ENCODE measurements around the gene POLD4.
"Not testable (repeated sequence)": the region's sequence is repeated elsewhere in the genome, so short reads cannot be mapped to it uniquely, and the experiment has no call there.

POLD4 gene

DNA sequence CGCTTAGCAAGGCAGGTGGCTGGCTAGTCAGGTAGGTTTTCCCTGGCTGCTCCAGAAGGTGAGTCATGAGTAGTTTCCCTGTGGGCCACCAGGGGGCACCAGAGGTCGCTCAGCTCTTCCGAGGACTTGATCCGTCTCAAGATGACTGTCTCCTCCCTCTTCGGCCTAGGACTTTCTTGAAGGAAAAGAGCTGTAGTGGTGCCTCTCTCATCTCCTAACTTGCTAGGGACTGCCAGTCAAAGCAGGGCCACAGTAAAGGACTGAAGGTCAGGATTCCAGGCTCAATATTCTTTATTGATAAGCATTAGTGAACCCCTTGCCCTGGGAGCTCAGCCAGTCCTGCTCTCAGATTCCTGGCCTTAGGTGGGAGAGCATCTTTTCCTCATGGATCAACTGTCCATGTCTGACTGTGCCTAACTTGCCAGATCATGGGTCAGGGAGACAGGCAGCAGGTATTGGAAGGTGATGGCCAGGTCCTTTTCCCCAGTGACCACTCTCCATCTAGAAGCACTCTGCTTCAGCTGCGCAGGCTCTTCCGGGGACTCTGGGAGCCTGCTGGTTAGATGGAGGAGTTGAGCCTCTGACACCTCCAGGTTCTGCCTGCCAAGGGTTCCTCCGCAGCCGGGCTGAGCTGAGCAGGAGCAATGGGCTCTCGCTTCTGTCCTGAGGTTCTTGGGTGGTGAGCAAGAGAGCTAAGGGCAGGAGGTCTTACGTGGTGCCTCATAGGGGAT is 1.9 kb downstream of the POLD4 start:
- DNase-seq (ENCODE audit: low spot score), result peak; percentile 88

DNA sequence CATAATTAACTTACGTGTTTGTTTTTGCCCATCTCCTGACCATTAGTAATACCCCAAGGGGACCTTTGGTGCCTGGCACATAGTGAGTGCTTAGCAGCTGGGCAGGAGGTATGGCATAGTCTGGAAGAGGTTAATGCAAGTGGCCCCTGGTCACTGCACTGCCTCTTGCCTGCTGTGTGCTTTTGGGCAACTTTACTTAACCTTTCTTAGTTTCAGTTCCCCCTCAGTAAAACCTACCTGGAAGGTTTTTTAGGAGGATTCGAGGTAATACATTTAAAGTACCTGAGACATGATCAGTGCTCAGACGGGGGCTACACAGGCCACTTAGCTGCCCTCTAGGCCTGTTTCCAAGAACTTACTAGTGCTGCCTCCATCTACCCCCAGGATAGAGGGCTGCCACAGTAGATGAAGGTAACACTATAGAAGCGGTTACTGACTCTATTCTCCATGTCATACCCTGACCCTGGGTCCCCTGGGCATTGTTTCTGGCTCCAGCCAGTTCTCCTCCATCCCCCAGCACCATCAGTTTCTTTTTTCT is 3.3 kb downstream of the POLD4 start:
- DNase-seq (ENCODE audit: low spot score), result no peak

DNA sequence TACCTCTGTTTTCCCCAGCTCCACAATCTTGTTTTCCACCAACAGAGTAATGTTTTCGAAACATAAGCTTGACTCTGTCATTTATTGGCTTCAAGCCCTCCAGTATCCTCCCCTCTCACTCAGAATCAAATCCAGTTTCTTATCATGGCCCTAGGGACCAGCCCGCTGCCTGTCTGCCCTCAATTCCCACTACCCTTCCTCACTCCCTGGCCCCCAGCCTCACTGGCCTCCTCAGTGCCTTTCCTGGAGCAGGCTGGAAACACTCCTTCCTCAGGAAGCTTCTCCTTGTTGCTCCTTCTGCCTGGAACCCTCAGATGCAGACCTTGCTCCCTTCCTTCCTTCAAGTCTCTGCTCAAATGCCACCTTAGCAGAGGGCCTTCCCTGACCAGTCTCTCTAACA is 3.9 kb downstream of the POLD4 start:
- no peak for DNase-seq (ENCODE audit: low spot score)

DNA sequence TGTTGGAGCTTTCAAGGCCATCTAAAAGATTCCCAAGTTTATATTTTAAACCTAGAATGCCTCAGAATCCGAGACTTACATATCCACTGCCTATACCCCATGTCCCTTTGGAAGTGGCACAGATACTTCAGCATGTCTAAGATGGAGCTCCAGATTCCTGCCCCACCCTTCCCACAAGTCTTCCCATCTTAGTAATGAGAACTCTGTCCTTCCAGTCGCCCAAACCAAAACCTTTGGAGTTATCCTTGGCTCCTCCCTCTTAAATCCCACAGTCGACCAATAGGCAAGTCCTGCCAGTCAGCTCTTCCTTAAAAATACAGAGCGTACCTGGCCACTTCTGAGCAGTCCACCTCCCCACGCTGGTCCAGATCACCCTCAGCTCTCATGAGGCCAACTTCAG is 4.3 kb downstream of the POLD4 start:
- DNase-seq (ENCODE audit: low spot score), result no peak

DNA sequence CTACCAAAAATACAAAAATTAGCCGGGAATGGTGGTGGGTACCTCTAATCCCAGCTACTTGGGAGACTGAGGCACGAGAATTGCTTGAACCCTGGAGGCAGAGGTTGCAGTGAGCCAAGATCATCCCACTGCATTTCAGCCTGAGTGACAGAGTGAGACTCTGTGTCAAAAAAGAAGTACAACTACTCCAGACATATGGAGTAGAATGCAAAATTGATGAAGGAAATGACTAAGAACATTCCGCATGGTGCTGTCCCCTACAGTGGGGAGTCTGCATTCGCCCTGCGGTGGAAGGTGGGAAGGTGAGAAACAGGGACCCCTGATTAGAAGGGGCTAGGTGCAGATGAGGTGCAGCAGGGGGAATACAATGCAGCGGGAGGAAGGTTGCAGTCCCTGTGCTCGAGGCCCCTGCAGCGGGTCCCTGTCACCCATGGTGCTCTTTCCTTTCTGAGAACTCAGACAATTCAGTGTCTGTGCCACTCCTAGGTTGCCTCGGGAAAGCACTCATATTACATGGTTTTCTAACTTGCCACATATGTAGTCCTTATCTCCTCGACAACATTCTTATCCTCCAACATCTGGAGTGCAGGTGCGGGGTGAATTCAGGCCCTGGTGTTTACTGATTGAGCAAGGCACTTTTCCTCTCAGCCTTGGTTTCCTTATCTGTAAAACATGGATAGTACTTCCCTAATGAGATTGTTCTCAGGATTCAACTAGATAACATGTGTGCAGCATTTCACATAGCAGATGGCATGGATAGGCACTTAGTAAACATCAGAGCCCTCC is 5.2 kb downstream of the POLD4 start:
- DNase-seq (ENCODE audit: low spot score), result no peak

DNA sequence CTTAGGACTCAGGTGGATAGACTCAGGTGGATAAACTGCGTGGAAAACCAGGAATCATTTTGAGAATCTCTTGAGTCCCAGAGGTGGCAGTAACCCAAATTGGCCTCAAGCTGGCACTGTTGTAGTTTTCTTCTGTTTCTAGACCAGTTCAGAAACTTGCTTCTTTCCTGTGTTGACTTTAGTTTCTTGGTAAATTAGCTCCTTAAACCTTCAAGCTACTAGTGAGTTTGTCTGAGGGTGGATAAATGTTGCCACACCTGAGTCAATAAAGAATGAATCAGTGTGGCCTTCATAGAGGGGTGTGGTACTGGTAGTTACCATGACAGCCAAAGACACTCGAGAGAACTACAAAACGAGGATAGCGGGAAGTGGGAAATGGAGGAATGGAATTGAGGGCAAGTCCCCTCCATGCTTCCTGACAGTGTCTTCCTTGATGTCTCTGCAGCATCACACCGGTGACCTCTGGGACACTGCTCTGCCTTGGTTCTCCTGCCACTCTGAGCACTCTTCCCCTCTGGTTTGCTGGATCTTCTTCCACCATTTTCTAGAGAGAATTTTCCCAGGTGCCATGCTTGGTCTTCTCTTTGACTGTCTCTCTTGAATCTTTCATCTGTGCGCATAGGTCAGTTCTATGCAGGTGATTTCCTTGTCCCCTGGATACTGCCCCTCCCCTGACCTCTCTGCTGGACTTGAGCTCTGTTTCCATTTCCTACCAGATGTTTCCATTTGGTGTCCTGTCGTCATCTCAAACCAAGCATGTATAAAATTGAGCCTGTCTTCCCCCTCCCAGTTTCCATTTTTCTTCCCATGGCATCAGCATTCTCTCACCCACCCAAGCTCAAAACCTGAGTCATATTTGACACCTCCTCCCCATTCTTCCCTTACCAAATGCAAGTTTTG is 7.2 kb downstream of the POLD4 start:
- DNase-seq (ENCODE audit: low spot score), result peak; percentile 60

DNA sequence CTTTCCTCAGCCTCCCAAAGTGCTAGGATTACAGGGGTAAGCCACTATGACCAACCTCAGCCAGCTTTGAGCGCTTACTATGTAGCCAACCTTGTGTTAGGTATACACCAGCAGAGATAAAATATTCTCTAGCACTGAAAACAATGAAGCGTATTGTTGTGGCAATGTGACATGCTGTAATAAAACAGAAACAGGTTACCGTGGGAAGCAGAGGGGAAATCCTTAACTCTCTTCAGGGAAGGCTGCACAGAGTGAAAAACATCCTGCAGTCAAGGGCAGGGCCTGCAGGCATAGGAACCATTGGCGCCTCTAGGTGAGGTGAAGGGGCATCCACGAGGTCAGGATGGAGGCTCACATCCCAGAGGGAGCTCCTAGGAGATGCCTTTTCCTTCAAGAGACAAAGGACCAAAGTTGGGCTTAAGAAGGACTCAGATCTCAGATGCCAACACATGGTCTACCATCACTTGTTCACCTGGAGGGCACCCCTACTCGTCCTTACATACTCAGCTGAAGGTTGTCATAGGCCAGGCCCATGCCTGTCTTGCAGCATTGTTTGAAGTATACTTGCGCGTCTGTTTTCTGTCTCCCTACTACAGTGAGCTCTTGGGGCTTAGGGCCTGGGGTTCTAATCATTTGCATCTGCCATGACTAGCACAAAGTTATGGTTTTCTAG is 8.0 kb downstream of the POLD4 start:
- DNase-seq (ENCODE audit: low spot score), result no peak

DNA sequence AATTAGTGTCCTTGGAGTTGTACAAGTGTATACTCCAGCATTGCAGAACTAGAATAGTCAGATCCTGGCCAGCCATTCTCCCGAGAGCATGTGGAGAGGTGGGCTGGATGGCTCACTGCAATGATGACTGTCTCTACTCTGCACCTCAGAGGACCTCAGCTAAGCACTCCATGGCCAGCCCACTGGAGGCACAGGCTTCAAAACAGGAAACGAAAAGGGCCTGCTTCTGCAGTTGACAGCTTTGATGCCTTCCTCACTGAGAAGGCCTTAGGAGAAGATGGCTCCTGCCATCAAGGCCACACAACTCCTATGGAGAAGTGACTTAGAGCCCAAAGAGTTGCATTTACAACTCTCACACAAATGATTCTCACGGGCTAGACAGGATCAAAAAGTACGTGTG is 9.1 kb downstream of the POLD4 start:
- no peak for DNase-seq (ENCODE audit: low spot score)

DNA sequence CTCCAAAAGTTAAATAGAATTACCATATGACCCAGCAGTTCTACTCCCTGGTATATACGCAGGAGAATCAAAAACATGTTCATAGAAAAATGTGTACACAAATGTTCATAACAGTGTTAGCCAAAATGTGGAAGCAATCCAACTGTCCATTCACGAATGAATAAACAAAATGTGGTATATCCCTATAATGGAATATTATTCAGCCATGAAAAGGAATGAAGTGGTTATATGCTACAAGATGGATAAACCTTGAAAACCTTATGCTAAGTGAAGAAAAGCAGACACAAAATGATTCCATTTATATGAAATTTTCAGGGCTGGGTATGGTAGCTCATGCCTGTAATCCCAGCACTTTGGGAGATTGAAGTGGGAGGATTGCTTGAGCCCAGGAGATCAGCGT is 16.1 kb downstream of the POLD4 start:
- no peak for DNase-seq (ENCODE audit: low spot score)

DNA sequence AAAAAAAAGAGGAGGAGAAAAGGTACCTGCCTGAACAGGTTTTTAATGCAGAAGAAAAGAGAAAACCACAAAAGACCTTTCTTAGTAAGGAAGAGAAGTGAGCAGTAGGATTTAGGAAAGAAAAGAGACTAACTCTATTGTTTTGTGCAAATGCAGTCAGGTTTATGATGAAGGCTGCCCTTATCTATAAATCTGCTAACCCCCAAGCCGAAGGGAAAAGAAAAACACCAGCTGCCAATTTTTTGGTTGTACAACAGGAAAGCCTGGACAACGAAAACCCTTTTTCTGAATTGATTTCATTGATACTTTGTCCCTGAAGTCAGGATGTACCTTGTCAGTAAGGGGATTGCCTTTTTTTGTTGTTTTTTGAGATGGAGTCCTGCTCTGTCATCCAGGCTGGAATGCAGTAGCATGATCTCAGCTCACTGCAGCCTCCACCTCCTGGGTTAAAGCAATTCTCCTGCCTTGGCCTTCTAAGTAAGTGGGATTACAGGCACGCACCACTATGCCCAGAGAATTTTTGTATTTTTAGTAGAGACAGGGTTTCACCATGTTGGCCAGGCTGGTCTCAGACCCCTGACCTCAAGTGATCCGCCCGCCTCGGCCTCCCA is 21.2 kb downstream of the POLD4 start:
- DNase-seq (ENCODE audit: low spot score), result no peak

DNA sequence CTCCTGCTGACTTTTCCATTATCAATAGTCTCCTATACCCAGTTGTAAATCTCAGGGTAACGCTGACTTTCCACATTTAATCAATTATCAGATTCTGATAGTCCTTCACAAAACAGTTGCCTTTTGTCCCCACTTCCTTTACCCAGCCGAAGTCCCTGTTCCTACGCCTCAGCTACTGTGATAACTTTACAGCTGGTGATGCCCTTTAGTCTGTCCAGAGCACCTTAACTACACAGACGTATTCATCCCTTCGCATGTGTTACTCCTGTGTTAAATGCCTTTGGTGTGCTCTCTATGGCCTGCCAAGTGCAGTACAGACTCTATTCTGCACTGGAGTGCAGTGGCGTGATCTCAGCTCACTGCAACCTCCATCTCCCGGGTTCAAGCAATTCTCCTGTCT is 29.8 kb downstream of the POLD4 start:
- no peak for DNase-seq (ENCODE audit: low spot score)

DNA sequence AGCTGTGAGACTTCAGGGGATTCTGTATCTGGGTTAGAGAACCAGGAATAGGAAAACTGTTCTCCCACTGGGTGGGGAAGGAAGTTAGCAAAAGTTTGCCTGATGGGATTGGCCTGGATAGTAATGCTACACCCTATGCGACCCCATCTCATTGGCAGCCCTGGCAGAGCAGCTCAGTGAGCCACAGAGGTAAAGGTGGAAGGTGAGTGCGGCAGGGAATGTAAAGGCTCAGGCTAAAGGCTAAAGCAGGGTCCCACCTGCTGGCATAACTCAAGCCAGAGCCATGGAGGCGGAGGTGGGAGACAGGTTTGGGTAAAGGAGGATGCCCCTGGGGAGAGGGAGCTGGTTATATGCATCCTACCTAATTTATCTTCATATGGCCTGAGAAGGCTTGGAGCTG is 31.3 kb downstream of the POLD4 start:
- no peak for DNase-seq (ENCODE audit: low spot score)

DNA sequence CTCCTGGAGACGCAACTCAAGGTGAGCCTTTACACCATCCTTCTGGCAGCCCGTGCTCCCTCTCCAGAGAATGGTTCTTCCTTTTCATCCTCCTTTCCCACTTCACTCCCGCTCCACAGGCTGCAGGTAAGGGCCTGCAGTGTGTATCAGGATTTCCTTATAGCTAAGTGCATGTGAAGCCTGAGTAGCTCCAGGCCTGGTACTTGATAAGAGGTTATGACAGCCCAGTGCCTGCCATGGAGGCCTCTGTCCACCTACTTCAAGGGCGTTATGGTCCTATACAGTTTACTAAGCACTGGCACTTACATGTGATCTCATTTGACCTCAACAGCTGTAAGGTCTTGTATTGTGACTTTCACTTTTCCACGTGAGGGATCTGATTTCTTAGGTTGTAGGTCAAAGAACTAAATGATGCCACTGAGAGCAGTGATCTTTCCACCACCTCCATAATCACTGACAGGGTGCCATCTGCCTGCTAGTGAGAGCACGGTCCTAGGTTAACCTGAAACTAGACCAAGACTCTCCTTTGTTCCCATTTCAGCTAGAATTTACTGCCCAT is 32.0 kb downstream of the POLD4 start:
- DNase-seq (ENCODE audit: low spot score), result no peak

DNA sequence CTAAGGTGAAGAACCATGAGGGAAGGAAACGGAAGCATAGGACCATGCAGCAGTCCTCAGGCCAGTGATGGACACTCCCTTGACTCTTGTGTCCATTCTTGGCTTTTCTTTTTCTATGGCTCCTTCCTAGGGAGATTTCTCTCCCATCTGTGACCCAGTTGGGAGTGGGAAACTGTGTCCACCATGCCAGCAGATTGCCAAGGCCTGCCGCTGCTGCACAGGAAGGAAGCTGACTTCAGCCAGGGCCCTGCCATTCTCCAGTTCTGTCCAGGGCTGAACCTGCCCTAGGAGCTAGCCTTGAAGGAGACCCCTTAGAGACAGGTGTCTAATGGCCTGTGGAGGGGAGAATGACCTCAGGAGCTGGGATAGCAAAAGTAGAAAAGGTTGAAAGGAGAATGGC is 32.7 kb downstream of the POLD4 start:
- DNase-seq (ENCODE audit: low spot score), result no peak

DNA sequence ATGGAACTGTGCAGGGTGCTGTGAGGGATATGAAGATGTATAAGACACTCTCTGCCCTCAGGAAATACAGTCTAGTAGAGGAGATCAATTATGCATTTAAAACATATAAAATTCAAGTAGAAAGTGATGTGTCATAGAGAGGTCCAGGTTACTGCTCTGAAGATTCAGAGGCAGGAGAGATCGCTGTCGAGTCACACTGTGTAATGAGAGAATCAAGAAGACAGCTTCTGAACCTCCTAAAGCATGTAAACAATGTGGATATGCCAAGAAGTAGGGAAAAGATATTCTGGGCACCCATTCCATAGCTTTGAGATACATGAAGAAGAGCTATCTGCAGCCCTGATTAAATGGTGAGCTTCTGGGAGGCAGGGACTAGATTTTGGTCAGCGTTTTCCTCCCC is 33.3 kb downstream of the POLD4 start:
- no peak for DNase-seq (ENCODE audit: low spot score)

DNA sequence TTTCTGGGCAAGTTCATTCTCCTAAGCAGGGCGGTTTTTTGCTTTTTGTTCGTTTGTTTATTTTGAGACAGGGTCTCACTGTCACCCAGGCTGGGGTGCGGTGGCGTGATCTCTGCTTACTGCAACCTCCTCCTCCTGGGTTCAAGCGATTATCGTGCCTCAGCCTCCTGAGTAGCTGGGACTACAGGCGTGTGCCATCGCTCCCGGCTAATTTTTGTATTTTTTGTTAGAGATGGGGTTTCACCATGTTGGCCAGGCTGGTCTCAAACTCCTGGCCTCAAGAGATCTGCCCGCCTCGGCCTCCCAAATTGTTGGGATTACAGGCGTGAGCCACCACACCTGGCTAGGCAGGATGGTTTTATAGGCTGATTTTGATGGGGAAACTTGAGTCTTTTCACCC is 34.5 kb downstream of the POLD4 start:
- DNase-seq (ENCODE audit: low spot score), result not testable (repeated sequence)

DNA sequence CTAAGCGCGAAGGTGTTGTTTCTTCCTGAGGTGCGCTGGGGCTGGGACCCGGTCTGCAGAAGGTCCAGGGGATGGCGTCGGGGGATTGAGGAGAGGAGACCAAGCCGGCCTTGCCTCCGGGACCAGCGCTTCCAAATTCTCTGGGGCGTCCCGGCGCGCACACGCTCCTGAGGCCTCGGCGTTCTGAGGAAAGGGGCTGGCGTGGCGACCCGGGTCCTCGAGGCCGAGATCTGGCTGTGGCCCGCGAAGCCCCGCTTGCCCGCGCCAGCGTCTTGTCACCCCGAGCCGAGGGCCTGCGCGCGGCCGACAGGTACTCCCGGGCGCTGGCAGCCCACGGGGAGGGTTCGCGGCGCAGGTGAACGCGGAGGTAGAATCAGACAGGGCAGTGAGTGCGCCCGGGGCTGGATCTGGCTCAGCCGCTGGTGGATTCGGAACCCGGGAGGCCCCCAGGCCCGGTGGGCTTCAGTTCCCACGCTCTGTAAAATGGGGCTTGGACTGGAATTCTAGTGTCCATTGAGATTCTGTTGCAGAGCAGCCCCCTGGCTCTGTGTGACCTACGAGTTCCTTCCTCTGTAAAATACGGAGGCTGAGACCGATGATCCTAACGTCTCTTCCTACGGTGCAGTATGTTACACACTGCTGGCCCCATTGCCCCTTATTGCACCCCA is 35.3 kb downstream of the POLD4 start:
- no peak for DNase-seq (ENCODE audit: low spot score)

DNA sequence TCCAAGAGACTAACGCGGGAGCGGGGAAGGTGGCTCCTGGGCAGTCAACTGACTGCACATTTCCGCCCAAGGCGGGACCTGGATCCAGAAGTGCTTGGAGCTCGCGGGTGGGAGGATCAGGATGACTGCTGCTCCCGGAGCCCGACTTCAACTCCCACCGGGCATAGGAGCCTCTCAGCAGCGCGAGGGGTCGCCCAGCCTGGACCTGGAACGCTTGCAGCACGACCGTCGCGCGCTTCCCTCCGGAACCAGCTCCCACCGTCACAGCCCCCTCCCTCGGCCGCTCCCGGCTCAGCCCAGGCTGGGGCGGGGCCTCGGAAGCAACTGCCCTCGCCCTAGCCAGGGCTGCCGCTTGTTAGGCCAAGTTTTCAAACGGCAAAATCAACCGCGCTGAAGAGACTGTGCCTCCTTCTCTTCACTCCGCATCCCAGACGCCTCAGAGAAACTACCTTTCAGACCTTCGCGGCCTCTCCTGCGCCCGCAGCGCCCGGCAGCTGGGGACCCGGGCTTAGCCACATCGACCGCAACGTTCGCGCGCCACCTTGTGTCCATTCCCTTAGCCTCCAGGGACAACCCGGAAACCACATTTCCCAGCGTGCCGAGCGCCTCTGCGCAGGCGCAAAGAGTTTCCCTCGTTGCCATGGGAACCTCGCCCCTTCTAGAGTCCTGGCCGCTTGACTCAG is 36.0 kb downstream of the POLD4 start:
- peak; percentile 94 for DNase-seq (ENCODE audit: low spot score)

DNA sequence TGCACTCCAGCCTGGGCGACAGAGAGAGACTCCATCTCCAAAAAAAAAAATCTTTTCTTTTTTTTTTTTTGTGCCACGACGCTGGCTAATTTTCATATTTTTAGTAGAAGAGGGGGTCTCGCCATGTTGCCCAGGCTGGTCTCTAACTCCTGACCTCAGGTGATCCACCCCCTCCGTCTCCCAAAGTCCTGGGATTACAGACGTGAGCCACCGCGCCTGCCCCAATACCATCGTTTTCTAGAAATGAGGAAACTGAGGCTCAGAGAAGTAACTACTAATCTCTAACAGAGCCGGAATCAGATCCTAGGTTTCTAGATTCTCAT is 36.5 kb downstream of the POLD4 start:
- no peak for DNase-seq (ENCODE audit: low spot score)

DNA sequence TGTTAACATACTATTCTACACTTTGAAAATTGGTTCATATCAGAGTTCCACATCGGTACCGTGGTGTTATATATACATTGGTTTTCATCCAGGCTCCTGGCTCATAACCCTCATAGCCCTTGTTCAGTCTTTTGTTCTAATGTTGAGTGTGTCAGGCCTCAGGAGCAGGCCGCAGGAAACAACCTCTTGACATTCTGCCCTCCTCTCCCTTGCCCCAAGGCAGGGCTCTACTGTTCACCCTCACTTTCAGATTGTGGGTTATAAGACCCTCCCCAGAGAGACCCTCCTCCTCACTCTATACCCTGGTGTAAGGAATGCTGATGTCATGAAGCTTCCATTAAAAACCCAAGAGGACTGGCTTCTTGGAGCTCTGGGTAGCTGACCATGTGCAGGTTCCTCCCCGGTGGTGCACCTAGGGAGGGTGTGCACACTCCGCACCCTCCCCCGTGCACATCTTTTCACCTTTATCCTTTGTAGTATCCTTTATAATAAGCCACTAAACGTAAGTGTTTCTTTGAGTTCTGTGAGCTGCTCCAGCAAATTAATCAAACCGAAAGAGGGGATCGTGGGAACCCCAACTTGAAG is 37.9 kb downstream of the POLD4 start:
- no peak for DNase-seq (ENCODE audit: low spot score)
